HG03064 (cell line): ENCODE results near the gene IQCF5.
"Not testable (repeated sequence)": the region's sequence is repeated elsewhere in the genome, so short reads cannot be mapped to it uniquely, and the experiment has no call there.

ENCODE experiments used
- ATAC-seq: cut with Tn5 transposase; IDR thresholded peaks from one replicate; pipeline ENCODE4 v1.9.1; 2021; ENCODE audit warnings: low read depth; ENCODE audit not compliant: unreplicated experiment

Gene IQCF5

DNA sequence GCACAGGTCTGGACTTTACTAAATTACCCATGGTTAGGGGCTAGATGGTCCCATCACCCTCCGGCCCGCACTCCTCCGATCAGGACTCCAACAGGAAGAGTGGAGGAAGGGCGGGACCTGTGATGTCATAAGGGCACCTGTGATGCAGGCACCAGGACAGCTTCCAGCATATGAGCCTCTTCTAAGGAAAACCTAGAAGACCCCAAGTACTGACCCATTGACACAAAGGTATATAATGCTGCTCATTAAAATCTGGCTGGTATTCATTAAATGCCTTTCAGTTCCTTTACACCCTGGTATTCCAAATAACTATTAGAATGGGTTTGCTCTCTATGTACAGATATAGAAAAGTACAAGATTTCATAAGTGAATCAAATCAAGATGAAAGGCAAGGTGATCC is at the start of gene IQCF5:
TSS of gene IQCF5 (minus strand) at position 101 of the 400 bp plus-strand sequence. CDS start at position 31, 70 bp downstream.
- no peak for ATAC-seq

DNA sequence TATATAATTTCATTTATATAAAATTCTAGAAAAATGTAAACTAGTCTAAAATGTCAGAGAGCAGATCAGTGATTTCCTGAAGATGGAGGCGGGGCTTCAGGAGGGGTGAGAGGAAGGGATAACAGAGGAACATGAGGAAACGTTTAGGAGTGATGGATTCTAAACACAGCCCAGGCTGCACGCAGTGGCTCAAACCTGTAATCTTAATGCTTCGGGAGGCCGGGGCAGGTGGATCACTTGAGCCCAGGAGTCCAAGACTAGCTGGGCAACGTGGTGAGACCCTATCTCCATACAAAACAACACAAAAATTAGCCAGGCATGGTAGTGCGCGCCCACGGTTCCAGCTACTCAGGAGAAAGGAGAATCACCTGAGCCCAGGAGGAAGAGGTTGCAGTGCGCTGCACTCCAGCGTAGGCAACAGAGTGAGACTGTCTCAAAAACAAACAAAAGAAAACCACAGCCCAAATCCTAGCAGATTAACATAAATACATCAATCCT is 45.7 kb upstream of the IQCF5 start:
- no peak for ATAC-seq

DNA sequence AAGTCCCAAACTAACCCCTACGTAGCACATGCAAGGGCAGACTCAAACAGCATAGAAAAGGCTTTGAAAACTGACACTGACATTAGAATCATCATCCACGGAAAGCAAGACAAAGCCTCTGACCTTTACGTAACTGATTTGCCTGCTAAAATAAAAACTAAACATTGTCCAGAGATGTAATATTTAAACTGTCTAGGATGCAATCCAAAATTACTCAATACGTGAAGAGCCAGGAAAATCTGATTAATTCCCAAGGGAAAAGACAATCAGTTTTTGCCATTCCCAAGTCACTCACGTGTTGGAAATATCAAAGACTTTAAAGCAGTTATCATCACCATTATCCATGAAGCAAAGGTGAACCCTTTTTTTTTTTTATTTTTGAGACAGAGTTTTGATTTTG is 41.0 kb upstream of the IQCF5 start:
- ATAC-seq = no peak

DNA sequence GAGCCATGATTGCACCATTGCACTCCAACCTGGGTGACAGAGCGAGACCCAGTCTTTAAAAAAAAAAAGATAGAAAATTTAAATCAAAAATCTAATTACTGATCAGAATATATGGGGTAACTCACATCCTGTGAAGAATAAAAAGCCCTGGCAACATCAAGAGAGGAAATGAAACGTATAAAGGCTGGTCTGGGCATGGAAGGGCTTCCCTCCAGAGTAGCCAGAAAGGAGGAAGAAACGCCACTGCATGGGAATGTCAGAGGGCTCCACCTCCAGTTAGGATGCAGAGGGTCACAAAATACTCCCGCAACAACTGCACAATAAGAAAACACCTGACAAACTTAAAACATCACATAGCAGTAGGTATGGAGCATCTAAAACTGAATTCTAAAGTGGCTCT is 32.6 kb upstream of the IQCF5 start:
- ATAC-seq = no peak

- ATAC-seq = no peak
Measured at GRCh38 chr3:51904034-51904823, 28.8 kb upstream of the IQCF5 start.

DNA sequence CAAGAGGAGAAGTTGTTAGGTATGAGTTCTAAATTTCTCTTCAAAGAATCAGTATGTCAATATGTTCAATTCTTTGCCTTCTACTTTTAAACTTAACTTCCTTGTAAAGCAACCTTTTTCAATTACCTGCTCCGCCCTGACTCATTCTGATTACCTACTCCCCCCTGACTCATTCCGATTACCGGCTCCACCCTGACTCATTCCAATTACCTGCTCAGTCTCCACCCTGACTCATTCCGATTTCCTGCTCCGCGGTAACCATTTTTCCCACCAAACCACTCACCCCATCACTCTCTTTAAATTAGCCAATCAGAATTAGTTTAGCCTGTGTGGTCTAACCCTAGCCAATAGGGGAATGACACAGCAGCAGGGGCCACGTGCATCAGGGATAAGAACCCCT is 27.0 kb upstream of the IQCF5 start:
- not testable (repeated sequence) for ATAC-seq

DNA sequence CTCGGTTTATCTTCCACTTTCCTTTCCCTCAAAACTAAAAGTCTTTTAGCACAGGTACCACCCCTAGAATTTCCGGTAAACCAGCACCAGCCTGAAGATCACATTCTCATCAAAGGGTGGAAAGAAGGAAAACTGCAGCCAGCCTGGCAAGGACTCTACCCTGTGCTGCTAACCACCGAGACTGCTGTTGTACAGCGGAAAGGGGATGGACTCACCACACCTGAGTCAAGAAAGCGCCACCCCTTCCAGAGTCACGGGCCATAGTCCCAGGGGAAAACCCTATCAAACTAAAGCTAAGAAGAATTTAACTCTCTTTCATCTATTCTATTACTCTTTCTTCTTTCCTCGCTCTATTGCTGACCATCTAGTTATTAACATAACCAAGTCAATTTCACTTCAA is 24.6 kb upstream of the IQCF5 start:
- not testable (repeated sequence) for ATAC-seq

- ATAC-seq = no peak
Measured at GRCh38 chr3:51897391-51897790, 22.0 kb upstream of the IQCF5 start.

- no peak for ATAC-seq
Measured at GRCh38 chr3:51896607-51897305, 21.4 kb upstream of the IQCF5 start.

DNA sequence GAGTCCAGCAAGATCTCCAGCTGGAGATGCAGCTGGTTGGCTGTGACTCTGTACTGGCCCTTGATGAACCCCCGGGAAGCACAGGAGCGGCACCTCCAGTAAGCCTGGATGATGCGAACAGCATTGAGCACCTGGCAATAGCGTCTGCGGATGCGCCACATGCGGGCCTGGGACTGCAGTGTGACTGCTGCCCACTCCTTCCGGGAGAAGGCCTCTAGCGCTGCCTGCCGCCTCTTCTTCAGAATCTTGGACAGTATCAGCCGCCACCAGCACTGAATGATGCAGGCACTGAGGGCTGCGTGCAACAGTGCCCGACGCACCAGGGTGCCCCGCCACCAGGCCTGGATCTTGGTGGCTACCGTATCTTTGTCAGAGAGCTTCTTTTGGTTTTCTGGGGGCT is 19.5 kb upstream of the IQCF5 start:
- ATAC-seq = no peak

- ATAC-seq = no peak
Measured at GRCh38 chr3:51894391-51894790, 19.0 kb upstream of the IQCF5 start.

- ATAC-seq = no peak
Measured at GRCh38 chr3:51891242-51892039, 16.0 kb upstream of the IQCF5 start.

DNA sequence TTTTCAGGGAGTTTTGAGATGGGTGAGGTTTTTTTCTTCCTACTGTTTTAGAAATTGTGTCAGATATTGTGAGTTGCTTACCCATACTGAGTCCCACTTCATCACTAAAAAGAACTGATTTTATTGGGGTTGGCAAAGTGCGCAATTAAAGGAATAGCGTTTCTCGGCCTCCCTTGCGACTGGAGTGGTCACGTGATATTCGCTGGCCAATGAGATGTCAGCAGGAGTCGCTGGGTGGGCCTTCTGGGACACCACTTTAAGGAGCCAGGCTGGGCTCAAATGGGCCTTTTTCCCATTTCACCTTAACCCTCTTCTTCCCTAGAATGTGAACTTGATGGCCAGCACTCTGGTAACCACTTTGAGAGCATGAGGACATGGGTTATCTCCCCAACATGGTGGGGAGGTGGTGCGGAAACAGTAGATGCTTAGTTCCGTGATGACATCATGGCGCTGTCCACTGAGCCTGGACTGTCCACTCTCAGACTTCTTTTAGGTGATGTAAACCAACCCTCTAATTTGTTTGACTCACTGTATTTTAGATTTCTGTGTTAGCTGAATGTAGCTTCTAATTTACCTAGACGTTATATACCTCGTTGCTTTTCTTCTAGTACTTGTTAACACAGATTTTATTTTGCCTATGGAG is 13.2 kb upstream of the IQCF5 start:
- ATAC-seq = no peak

GRCh38 chr3:51887620-51888019 is 12.2 kb upstream of the IQCF5 start:
- no peak for ATAC-seq

DNA sequence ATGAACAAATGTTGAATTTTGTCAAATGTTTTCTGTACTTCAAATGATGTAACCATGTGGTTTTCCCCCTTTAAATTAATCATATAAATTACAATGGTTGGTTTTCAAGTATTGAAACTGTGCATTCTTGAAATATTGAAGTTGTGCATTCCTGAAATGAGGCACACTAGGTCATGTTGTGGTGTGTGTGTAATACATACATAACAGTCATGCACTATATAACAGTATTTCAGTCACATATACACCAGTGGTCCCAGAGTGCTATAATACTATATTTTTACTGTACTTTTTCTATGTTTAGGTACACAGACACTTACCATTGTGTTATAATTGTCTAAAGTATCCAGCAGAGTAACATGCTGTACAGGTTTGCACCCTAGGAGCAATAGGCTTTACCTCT is 11.0 kb upstream of the IQCF5 start:
- no peak for ATAC-seq

- no peak for ATAC-seq
Measured at GRCh38 chr3:51879937-51880336, 4.5 kb upstream of the IQCF5 start.

DNA sequence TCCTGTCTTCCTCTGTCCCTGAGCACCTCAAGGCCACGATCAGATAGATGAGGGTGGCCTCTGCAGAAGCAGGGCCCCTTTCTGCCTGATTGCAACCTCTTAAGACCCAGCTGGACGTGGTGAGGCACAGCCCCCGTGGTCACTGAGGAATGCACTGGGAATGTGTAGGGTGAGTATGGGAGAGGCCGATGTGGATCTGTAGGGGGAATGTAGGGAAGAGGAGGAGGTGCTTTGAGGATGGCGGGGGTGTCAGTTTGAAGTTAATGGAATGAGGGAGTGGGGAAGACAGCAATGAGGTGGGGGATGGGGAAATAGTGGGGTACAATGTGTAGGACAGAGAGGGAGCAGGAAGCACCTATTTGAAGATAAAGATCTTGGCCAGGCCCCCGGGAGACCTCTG is 785 bp upstream of the IQCF5 start:
- no peak for ATAC-seq

GRCh38 chr3:51874889-51875288 is 512 bp downstream of the IQCF5 start:
- no peak for ATAC-seq

DNA sequence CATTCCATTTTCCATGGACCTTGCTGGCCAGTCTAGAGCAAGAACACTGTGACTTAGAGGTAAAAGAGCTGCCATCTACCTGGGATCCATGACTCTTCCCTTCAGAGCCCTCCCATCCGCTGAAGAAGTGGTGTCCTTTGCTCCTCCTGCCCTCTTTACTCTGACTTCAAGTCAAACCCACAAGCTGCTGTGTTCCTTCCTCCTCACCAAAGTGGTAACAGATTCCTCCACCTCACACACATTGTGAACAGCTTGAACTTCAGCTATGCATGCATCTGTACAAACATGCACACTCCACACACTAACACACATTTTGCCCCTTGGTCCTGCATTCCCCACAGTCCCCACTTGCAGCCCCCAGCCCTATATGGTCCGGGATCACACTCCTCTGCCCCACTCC is 990 bp downstream of the IQCF5 start:
- no peak for ATAC-seq

DNA sequence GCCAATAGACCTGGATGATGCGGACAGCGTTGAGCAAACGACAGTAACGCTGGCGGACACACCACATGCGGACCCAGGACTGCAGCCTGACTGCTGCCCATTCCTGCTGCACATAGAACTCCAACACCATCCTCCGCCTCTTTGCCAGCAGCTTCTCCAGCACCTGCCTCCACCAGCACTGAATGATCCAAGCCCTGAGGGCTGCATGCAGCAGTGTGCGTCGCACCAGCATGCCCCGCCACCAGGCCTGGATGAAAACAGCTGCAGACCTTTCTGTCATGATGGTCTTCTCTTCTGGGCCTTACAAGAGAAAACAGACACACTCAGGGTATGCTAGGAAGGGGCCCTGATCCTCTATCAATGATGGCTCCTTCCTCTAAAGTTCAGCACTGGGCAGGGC is 1.5 kb downstream of the IQCF5 start:
- ATAC-seq = no peak
